CD4-positive, CD25-positive, alpha-beta regulatory T cell (primary cell): ENCODE measurements around the gene COPZ1. TPM values are rescaled to one million over a fixed set of nuclear protein-coding genes. Genes with fewer than 3 reads are reported as not detected.
"Not testable (repeated sequence)": the region's sequence is repeated elsewhere in the genome, so short reads cannot be mapped to it uniquely, and the experiment has no call there.

Source experiments
- ATAC-seq, 2 donors: fragments of 150-1000 bp; cut with Tn5 transposase; one replicate each; pipeline ENCODE4 v1.10.0; 2021; ENCODE audit warnings: low read depth in 2 of 2, moderate number of reproducible peaks in 2 of 2, moderate library complexity in 1 of 2
- DNase-seq, 3 donors: peaks; one replicate each; pipeline versions ENCODE4 v3.0.0 to v3.0.0-alpha.2; 2012 to 2022; ENCODE audit warnings: mixed read lengths in 1 of 3
- H3K27ac ChIP-seq: one replicate; pipeline ENCODE4 v1.7.0; 2013; ENCODE audit warnings: mild to moderate bottlenecking, low read length; ENCODE audit not compliant: insufficient read depth, poor library complexity, severe bottlenecking
- H3K27me3 ChIP-seq: one replicate; pipeline ENCODE4 v1.7.0; 2013; ENCODE audit warnings: low read length; ENCODE audit not compliant: control insufficient read depth, insufficient read depth
- H3K36me3 ChIP-seq: one replicate; pipeline ENCODE4 v1.7.0; 2013; ENCODE audit warnings: mild to moderate bottlenecking, low read length, moderate library complexity; ENCODE audit not compliant: control insufficient read depth, insufficient read depth
- H3K4me1 ChIP-seq: 2 replicates; pipeline ENCODE4 v1.7.0; 2013; ENCODE audit warnings: mild to moderate bottlenecking, low read length; ENCODE audit not compliant: insufficient read depth, control insufficient read depth, poor library complexity, severe bottlenecking
- H3K4me3 ChIP-seq: one replicate; pipeline ENCODE4 v1.7.0; 2013; ENCODE audit warnings: low read depth, mild to moderate bottlenecking, low read length, moderate library complexity
- H3K9me3 ChIP-seq, 2 experiments: 1 replicate in 1 of 2; 2 replicates in 1 of 2; pipeline ENCODE4 v1.7.0; 2013; ENCODE audit warnings: low read length in 2 of 2, mild to moderate bottlenecking in 1 of 2, moderate library complexity in 1 of 2; ENCODE audit not compliant: control insufficient read depth in 2 of 2
- H3K27ac Mint-ChIP-seq, 3 donors: one replicate each; pipeline ENCODE4 v1.8.0; 2020 to 2022; ENCODE audit warnings: mild to moderate bottlenecking in 3 of 3, mixed read lengths in 3 of 3, moderate library complexity in 2 of 3
- H3K27me3 Mint-ChIP-seq: one replicate; pipeline ENCODE4 v1.8.0; 2022; ENCODE audit warnings: mild to moderate bottlenecking, mixed read lengths
- H3K36me3 Mint-ChIP-seq: one replicate; pipeline ENCODE4 v1.8.0; 2020; ENCODE audit warnings: mixed read lengths
- H3K4me1 Mint-ChIP-seq, 4 donors: one replicate each; pipeline ENCODE4 v1.8.0; 2020 to 2022; ENCODE audit warnings: mixed read lengths in 4 of 4, mild to moderate bottlenecking in 1 of 4
- H3K4me3 Mint-ChIP-seq, 4 donors: one replicate each; pipeline ENCODE4 v1.8.0; 2020 to 2022; ENCODE audit warnings: mild to moderate bottlenecking in 4 of 4, mixed read lengths in 4 of 4, moderate library complexity in 3 of 4
- H3K9me3 Mint-ChIP-seq, 7 donors: one replicate each; pipeline ENCODE4 v1.8.0; 2020 to 2022; ENCODE audit warnings: mixed read lengths in 7 of 7, mild to moderate bottlenecking in 3 of 7, moderate library complexity in 2 of 7
- polyA plus RNA-seq, 4 donors: library from polyadenylated mRNA; unstranded; fragments of 300-500 nt; fragmentation: Illumina TruSeq; gene quantifications; one replicate each; pipeline ENCODE4 v1.2.3, GENCODE V29; 2021
- total RNA-seq: library from RNA; stranded (reverse); gene quantifications from one replicate; pipeline ENCODE4 v1.2.3, GENCODE V29; 2022

The COPZ1 gene
- total and polyA plus RNA-seq, 5 donors from 2014 or later, result 65.3 to 213 (median 154) TPM

- H3K4me3 ChIP-seq, result peak overlapping the region; percentile 99
- H3K4me3 Mint-ChIP-seq, H3K27ac Mint-ChIP-seq, H3K27me3 ChIP-seq, ATAC-seq, DNase-seq, H3K9me3 ChIP-seq, H3K27me3 Mint-ChIP-seq, H3K9me3 Mint-ChIP-seq: not testable (repeated sequence)
- H3K27ac ChIP-seq, result peak overlapping the region; percentile 99
- H3K4me1 Mint-ChIP-seq, result peaks cover 12 to 48% (median 26%) of the 10 kb centered on the region in 4 donors
- H3K36me3 ChIP-seq, result peaks cover 39% of the 10 kb centered on the region
- peaks cover 50% of the 10 kb centered on the region for H3K36me3 Mint-ChIP-seq
- peaks cover 82% of the 10 kb centered on the region for H3K4me1 ChIP-seq
These were observed 43.7 kb upstream of the COPZ1 start for GRCh38 chr12:54281261-54281638.

- not testable (repeated sequence) for ATAC-seq, H3K9me3 ChIP-seq, H3K4me3 Mint-ChIP-seq, H3K27ac Mint-ChIP-seq, DNase-seq, H3K27me3 Mint-ChIP-seq, H3K27me3 ChIP-seq, H3K9me3 Mint-ChIP-seq
- peaks cover 43% of the 10 kb centered on the region for H3K36me3 ChIP-seq
- peak overlapping the region; percentile 99 for H3K27ac ChIP-seq
- H3K4me1 ChIP-seq, result peaks cover 79% of the 10 kb centered on the region
- peaks cover 54% of the 10 kb centered on the region for H3K36me3 Mint-ChIP-seq
- H3K4me1 Mint-ChIP-seq, result peaks cover 11 to 47% (median 24%) of the 10 kb centered on the region in 4 donors
- peak overlapping the region; percentile 99 for H3K4me3 ChIP-seq
These were observed 43.2 kb upstream of the COPZ1 start for GRCh38 chr12:54281694-54282093.

GRCh38 chr12:54282949-54283593 is 41.9 kb upstream of the COPZ1 start:
- peaks cover 0 to 2% (median 0%) of the 10 kb centered on the region in 7 donors for H3K9me3 Mint-ChIP-seq
- Histone ChIP-seq H3K4me1 (peaks cover 69% of the 10 kb centered on the region), H3K9me3 (no peaks in the 10 kb centered on the region), H3K27me3 (no peaks in the 10 kb centered on the region), H3K4me3 (peak overlapping the region; percentile 99), H3K36me3 (peaks cover 57% of the 10 kb centered on the region), H3K27ac (peak overlapping the region; percentile 62)
- H3K4me1 Mint-ChIP-seq, result peaks cover 10 to 48% (median 25%) of the 10 kb centered on the region in 4 donors
- no peak overlapping the region for H3K4me3 Mint-ChIP-seq
- DNase-seq, result no peak
- peaks cover 62% of the 10 kb centered on the region for H3K36me3 Mint-ChIP-seq
- H3K27ac Mint-ChIP-seq, result peak overlapping the region in 1 of 3 donors; percentile 66
- H3K27me3 Mint-ChIP-seq, result no peaks in the 10 kb centered on the region
- no peak for ATAC-seq

- peaks cover 64% of the 10 kb centered on the region for H3K36me3 Mint-ChIP-seq
- not testable (repeated sequence) for H3K9me3 Mint-ChIP-seq, H3K27me3 ChIP-seq, H3K9me3 ChIP-seq, ATAC-seq, DNase-seq, H3K4me3 Mint-ChIP-seq, H3K27me3 Mint-ChIP-seq
- Histone ChIP-seq H3K27ac (peak overlapping the region; percentile 62), H3K4me3 (peak overlapping the region; percentile 99), H3K36me3 (peaks cover 60% of the 10 kb centered on the region), H3K4me1 (peaks cover 57% of the 10 kb centered on the region)
- peak overlapping the region in 1 of 3 donors; percentile 90 for H3K27ac Mint-ChIP-seq
- H3K4me1 Mint-ChIP-seq, result peaks cover 10 to 42% (median 25%) of the 10 kb centered on the region in 4 donors
These were observed 40.7 kb upstream of the COPZ1 start for GRCh38 chr12:54284070-54284780.

GRCh38 chr12:54285150-54286041 is 39.5 kb upstream of the COPZ1 start:
- H3K36me3 ChIP-seq, result peaks cover 62% of the 10 kb centered on the region
- H3K27ac ChIP-seq, result no peak overlapping the region
- no peaks in the 10 kb centered on the region for H3K9me3 ChIP-seq
- DNase-seq, result no peak
- Mint-ChIP-seq H3K4me1 (peaks cover 10 to 42% (median 25%) of the 10 kb centered on the region in 4 donors), H3K36me3 (peaks cover 64% of the 10 kb centered on the region), H3K27me3 (no peaks in the 10 kb centered on the region), H3K27ac (peak overlapping the region; percentile 39 to 77 (median 55)), H3K4me3 (peak overlapping the region in 2 of 4 donors; percentile 57 to 87), H3K9me3 (peaks cover 0 to 2% (median 0%) of the 10 kb centered on the region in 7 donors)
- peak overlapping the region; percentile 46 for H3K4me3 ChIP-seq
- H3K4me1 ChIP-seq, result peaks cover 54% of the 10 kb centered on the region
- no peak for ATAC-seq
- no peaks in the 10 kb centered on the region for H3K27me3 ChIP-seq

- no peak for ATAC-seq
- H3K4me1 ChIP-seq, result peaks cover 49% of the 10 kb centered on the region
These were observed 38.6 kb upstream of the COPZ1 start for GRCh38 chr12:54286042-54287030.

More at GRCh38 chr12:54286042-54287030, 38.6 kb upstream of the COPZ1 start:
- Histone ChIP-seq H3K27ac (no peak overlapping the region), H3K9me3 (no peaks in the 10 kb centered on the region), H3K4me3 (peak overlapping the region; percentile 33), H3K27me3 (no peaks in the 10 kb centered on the region), H3K36me3 (peaks cover 62% of the 10 kb centered on the region)
- peaks cover 0 to 2% (median 0%) of the 10 kb centered on the region in 7 donors for H3K9me3 Mint-ChIP-seq
- H3K4me1 Mint-ChIP-seq, result peaks cover 10 to 42% (median 25%) of the 10 kb centered on the region in 4 donors
- no peak for DNase-seq
- H3K27me3 Mint-ChIP-seq, result no peaks in the 10 kb centered on the region
- peak overlapping the region in 1 of 4 donors; percentile 57 for H3K4me3 Mint-ChIP-seq
- peak overlapping the region; percentile 16 to 77 (median 39) for H3K27ac Mint-ChIP-seq
- peaks cover 62% of the 10 kb centered on the region for H3K36me3 Mint-ChIP-seq
